NCI-H2227 treated with DMSO at 0.1 percent for 48 hours (cell line): ENCODE data around the gene ZNF519.
A peak's percentile ranks its signal among the peaks of the same experiment; 100 is the strongest.
"Not testable (repeated sequence)": the region's sequence is repeated elsewhere in the genome, so short reads cannot be mapped to it uniquely, and the experiment has no call there.

Experiments used
- DNase-seq: peaks from one replicate; lab custom pipeline; 2025; lab: John Stamatoyannopoulos, UW

Gene ZNF519

GRCh38 chr18:14132271-14132700 is at the start of gene ZNF519:
Gene ZNF519 (minus strand): TSS chr18:14132435. CDS start chr18:14132277, 158 bp downstream.
- peak; percentile 89 for DNase-seq

- DNase-seq = no peak
These were observed 47.1 kb upstream of the ZNF519 start for GRCh38 chr18:14179306-14179705.

- not testable (repeated sequence) for DNase-seq
These were observed 46.3 kb upstream of the ZNF519 start for GRCh38 chr18:14178321-14179196.

GRCh38 chr18:14177540-14178320 is 45.5 kb upstream of the ZNF519 start:
- DNase-seq = not testable (repeated sequence)

- DNase-seq = not testable (repeated sequence)
These were observed 43.2 kb upstream of the ZNF519 start for GRCh38 chr18:14175404-14175803.

- DNase-seq = no peak
These were observed 42.5 kb upstream of the ZNF519 start for GRCh38 chr18:14174706-14175085.

GRCh38 chr18:14174002-14174705 is 41.9 kb upstream of the ZNF519 start:
- DNase-seq = not testable (repeated sequence)

- DNase-seq = not testable (repeated sequence)
These were observed 41.1 kb upstream of the ZNF519 start for GRCh38 chr18:14173116-14173951.

GRCh38 chr18:14172142-14173115 is 40.2 kb upstream of the ZNF519 start:
- not testable (repeated sequence) for DNase-seq

- DNase-seq = not testable (repeated sequence)
These were observed 39.3 kb upstream of the ZNF519 start for GRCh38 chr18:14171301-14172141.

GRCh38 chr18:14170367-14171036 is 38.3 kb upstream of the ZNF519 start:
- not testable (repeated sequence) for DNase-seq

- DNase-seq = not testable (repeated sequence)
These were observed 30.7 kb upstream of the ZNF519 start for GRCh38 chr18:14162915-14163314.

- DNase-seq = not testable (repeated sequence)
These were observed 19.4 kb upstream of the ZNF519 start for GRCh38 chr18:14151564-14152113.

GRCh38 chr18:14150766-14151165 is 18.5 kb upstream of the ZNF519 start:
- not testable (repeated sequence) for DNase-seq

- DNase-seq = not testable (repeated sequence)
These were observed 17.7 kb upstream of the ZNF519 start for GRCh38 chr18:14149916-14150420.

GRCh38 chr18:14149121-14149850 is 17.1 kb upstream of the ZNF519 start:
- not testable (repeated sequence) for DNase-seq
